OCI-LY3 (cell line): ENCODE data around the gene DEGS2.

Experiments
- EZH2phosphoT487 ChIP-seq: fragments of 200-600 bp; shearing (Covaris generic); IDR thresholded peaks from 2 replicates; pipeline ENCODE4 v1.6.1; 2018; ENCODE audit warnings: antibody characterized with exemption, mixed run types, low read depth
- TF ChIP-seq, protein P1 (sequence below): fragments of 200-600, 300-600 bp; sonication (generic); IDR thresholded peaks from 2 replicates; pipeline ENCODE4 v1.5.1; 2014; ENCODE audit warnings: antibody characterized with exemption, low read length, low read depth

DNA sequence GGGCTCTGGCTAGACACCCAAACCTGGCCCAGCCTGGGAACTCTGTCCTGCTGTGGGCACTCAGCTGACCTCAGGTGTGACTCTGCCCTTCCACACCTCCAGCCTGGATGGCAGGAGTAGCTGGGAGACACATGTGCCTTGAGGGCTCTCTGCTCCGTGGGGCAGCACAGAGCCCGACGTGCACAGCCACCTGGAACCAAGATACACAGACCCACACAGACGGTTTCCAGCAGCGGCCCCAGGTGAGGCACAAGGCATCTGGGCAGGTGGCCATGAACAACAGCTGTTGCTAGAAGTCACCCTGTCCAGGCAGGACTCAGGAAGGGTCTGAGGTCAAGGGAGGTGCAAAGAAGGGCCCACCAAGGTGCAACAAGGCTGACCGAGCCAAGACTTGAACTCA lies 5.9 kb downstream of the DEGS2 start:
- TF ChIP-seq, protein P1, sequence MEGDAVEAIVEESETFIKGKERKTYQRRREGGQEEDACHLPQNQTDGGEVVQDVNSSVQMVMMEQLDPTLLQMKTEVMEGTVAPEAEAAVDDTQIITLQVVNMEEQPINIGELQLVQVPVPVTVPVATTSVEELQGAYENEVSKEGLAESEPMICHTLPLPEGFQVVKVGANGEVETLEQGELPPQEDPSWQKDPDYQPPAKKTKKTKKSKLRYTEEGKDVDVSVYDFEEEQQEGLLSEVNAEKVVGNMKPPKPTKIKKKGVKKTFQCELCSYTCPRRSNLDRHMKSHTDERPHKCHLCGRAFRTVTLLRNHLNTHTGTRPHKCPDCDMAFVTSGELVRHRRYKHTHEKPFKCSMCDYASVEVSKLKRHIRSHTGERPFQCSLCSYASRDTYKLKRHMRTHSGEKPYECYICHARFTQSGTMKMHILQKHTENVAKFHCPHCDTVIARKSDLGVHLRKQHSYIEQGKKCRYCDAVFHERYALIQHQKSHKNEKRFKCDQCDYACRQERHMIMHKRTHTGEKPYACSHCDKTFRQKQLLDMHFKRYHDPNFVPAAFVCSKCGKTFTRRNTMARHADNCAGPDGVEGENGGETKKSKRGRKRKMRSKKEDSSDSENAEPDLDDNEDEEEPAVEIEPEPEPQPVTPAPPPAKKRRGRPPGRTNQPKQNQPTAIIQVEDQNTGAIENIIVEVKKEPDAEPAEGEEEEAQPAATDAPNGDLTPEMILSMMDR: no peak
- no peak for TF ChIP-seq EZH2phosphoT487
